ENCODE measurements around the gene STAT1. TPM values are rescaled to one million over a fixed set of nuclear protein-coding genes. Genes with fewer than 3 reads are reported as not detected.
"Not testable (repeated sequence)": the region's sequence is repeated elsewhere in the genome, so short reads cannot be mapped to it uniquely, and the experiment has no call there.

STAT1 gene
- total RNA-seq, 1 experiment from 2014 or later = 37.8 TPM

- DNase-seq (ENCODE audit: low spot score) = no peak
- in situ Hi-C loops (cut with HindIII; ENCODE audit: low sequenced_read_pairs) = no loop called here
Observed at GRCh38 chr2:190972213-190972612, 41.8 kb downstream of the STAT1 start.

GRCh38 chr2:190970873-190971506 is 43.0 kb downstream of the STAT1 start:
- no peak for DNase-seq (ENCODE audit: low spot score)
- in situ Hi-C loops (cut with HindIII; ENCODE audit: low sequenced_read_pairs) = no loop called here

DNA sequence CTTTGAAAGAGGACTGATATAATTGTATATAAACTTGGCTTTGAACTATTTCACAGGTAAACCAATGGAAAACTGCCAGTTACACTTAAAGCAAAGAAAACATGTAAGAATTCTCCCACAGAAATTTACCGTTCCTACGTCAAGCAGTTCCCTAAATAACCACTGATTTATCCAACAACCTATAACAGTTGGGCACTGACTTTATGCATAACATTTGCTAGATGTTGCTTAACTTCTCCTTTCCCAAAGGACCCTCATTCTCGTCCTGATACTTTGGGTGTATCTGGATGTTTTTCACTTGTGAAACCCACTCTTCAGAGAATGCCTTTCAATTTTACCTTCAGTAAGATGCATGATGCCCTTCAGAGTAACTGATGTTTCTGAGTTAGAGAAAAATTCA is 43.8 kb downstream of the STAT1 start:
- in situ Hi-C loops (cut with HindIII; ENCODE audit: low sequenced_read_pairs) = no loop called here
- no peak for DNase-seq (ENCODE audit: low spot score)

DNA sequence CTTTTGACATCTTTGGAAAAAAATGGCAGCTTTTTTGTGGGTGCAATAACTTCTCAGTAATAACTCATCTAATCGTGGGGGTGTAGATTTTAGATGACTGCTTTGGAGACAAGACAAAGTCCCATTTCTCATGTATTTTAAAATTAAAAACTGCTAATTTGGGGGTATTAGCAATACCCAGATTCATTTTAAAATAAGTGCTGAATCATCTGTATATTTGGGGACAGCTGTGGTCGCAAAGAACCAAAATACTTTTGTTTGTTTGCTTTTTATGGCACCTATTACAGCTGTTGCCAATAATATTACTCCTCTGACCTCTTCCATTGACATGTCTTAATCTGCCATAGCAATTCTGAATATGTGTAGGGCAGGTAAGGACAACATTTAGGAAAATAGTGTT is 45.4 kb downstream of the STAT1 start:
- no peak for DNase-seq (ENCODE audit: low spot score)
- in situ Hi-C loops (cut with HindIII; ENCODE audit: low sequenced_read_pairs) = no loop called here

DNA sequence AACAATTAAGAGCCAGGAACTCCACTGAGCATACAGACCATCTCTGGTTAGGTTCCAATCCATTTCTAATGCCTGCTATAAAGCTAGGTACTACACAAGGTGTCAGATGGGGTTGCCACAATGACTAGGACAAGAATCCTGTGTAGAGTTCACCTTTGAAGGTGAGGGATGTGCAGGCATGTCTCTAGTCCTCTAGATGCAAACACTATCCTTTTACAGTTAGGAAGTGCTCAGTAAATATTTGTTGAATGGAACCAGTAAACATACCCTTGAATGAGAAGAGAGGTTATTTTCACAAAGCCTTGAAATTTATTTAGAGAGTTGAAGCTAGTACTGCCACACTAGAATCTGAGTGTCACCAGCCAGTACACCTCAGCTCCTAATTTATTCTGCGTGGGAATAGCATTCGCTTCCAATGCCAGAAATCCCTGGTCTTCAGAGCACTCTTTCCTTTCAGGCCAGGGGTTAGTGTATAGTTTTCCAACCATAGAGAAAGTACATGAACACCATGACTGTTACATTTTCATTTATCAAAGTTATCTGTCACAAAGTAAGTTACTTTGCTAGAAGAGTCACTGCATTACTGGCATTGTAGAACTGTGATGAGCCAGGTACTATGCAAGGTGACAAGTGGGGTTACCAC is 48.3 kb downstream of the STAT1 start:
- in situ Hi-C loops (cut with HindIII; ENCODE audit: low sequenced_read_pairs) = no loop called here
- peak; percentile 24 for DNase-seq (ENCODE audit: low spot score)

DNA sequence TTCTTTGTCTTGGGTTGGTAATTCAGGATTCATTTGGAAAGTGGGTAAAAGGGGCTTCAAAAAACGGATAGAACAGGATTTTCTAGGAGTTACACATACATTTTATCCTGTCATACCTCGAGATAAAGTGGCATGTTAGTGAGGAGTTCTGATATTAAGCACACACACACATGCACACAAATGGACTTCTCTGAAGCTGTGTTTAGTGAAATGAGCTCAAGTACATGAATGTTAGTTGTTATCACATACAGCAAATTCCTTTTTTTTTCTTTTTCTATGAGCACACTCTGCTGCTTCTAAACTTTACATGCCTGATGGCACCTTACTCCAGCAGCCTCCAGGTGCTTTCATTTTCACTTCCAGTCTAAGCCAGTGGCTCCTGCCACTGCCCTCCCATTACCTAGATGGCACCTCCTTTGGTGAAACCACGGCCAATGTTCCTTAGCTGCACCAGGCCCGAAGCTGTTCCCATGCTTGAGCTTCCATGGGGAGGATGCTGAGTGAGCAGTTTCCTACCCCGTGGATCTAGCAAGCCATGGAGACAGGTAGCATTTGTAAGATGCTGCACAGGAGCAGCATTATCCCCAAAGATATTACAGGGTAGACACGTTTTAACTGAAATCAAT is 49.7 kb downstream of the STAT1 start:
- DNase-seq (ENCODE audit: low spot score) = no peak
- in situ Hi-C loops (cut with HindIII; ENCODE audit: low sequenced_read_pairs) = no loop called here

DNA sequence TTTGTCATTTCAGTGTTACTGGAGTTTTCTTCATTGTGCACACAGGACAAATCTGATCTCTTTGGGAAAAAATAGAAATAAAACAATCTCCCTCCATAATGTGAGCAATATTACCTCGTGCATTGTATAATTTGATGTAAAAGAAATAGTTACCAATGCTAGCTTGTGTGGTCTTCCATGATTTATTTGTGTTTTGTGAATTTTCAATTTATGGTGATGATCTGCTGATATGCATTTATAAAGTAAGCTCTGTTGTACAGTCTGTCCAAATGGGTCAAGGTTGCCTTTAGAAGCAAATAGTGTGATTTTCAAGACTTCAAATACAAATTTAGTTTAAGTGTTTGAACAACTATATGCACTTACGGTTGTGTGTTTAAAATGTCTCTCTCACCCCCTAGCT is 50.9 kb downstream of the STAT1 start:
- in situ Hi-C loops (cut with HindIII; ENCODE audit: low sequenced_read_pairs) = no loop called here
- DNase-seq (ENCODE audit: low spot score) = no peak

GRCh38 chr2:190961918-190962487 is 52.0 kb downstream of the STAT1 start:
- no peak for DNase-seq (ENCODE audit: low spot score)
- in situ Hi-C loops (cut with HindIII; ENCODE audit: low sequenced_read_pairs) = no loop called here

- in situ Hi-C loops (cut with HindIII; ENCODE audit: low sequenced_read_pairs); DNase-seq (ENCODE audit: low spot score): not testable (repeated sequence)
Observed at GRCh38 chr2:190961117-190961516, 52.9 kb downstream of the STAT1 start.

DNA sequence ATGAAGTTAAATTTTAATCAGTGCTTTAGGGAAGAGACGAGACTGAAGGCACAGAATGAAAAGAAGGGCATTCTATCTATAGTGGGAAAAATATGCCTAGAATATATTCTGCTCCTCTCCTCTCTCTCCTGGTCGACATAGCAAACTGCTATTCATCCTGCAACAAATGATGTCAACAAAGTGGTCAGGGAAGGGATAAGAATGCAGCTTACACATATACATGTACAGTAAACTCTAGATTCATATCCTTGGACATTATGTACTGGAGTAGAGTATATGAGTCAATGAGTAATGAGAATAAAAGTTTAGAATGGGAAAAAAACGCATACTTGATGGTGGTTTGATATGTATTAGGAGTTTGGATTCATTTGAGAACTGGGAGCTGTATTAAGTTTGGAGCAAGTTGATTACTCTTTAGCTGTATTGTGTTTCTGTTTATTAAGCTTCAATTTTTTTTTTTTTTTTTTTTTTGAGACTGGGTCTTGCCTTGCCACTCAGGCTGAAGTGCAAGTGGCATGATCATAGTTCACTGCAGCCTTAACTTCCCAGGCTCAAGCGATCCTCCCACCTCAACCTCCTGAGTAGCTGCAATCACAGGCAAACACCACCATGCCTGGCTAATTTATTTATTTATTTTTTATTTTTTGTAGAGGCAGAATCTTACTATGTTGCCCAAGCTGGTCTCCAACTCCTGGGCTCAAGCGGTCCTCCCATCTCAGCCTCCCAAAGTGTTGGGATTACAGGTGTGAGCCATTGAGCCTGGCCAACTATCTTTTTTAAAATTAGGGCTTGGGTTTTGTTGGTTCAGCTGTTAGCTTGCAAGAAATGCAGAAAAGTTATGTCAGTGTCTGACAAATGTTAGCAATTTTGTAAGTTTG is 53.8 kb downstream of the STAT1 start:
- DNase-seq (ENCODE audit: low spot score) = no peak
- in situ Hi-C loops (cut with HindIII; ENCODE audit: low sequenced_read_pairs) = no loop called here

DNA sequence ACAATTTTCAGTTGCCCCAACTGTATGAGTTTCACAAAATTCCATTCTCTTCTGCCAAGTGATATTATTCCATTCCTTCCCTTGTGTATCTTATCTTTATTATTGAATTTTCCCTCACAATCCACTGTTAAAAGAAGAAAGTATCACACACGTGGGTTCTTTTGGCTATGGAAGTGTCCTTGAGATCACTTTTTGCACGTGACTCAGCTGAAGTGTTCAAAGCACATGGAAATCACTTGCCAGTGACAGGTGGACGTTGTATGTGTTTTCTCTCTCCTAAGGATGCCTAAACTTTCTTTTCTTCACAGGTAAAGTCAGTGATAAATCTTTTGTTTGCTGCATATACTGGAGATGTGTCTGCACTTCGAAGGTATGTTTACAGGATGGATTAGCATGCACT is 60.7 kb downstream of the STAT1 start:
- no peak for DNase-seq (ENCODE audit: low spot score)
- in situ Hi-C loops (cut with HindIII; ENCODE audit: low sequenced_read_pairs) = no loop called here

DNA sequence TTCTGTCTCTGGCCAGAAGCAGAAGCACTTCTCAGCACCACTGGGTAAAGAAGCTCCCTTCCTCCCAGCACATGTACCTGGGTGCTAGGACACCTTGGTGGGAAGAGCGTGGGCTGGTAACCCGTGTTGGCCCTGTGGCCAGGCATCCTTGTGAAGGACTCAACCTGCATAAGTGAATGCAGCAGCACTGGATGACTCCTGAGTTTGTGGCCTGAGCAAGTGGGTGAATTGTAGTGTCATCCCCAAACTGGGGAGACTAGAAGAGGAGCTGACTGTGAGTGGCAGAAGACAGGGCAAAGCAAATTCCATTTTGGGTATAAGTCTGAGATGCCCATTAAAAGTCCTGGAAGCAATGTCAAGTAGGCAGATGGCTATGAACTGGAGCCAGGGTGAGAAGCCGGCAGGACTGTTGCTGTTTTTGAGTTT is 63.4 kb downstream of the STAT1 start:
- in situ Hi-C loops (cut with HindIII; ENCODE audit: low sequenced_read_pairs) = no loop called here

DNA sequence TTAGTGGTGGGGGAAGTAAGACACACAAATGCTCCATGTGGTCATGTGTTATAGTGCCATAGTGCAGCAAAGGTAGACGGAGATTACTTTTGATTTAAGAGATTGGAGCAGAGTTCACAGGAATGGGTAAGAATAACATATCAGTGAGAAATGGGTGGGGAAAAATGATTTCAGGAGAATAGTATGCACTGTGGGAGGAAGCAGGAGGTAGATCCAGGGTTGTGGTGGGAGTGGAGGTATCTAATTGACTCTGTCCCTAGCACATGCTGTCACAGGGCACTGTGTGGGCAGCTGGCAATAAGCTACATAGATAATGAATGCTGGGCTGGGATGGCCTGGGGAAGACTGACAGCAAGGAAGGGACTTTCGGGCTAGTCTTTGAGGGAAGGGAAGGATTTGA is 65.3 kb downstream of the STAT1 start:
- no peak for DNase-seq (ENCODE audit: low spot score)
- in situ Hi-C loops (cut with HindIII; ENCODE audit: low sequenced_read_pairs) = no loop called here

More for the DNA sequence above, 63.4 kb downstream of the STAT1 start:
- peak; percentile 83 for DNase-seq (ENCODE audit: low spot score)

- peak; percentile 41 for DNase-seq (ENCODE audit: low spot score)
- in situ Hi-C loops (cut with HindIII; ENCODE audit: low sequenced_read_pairs) = no loop called here
Observed at GRCh38 chr2:190947711-190948251, 66.2 kb downstream of the STAT1 start.

DNA sequence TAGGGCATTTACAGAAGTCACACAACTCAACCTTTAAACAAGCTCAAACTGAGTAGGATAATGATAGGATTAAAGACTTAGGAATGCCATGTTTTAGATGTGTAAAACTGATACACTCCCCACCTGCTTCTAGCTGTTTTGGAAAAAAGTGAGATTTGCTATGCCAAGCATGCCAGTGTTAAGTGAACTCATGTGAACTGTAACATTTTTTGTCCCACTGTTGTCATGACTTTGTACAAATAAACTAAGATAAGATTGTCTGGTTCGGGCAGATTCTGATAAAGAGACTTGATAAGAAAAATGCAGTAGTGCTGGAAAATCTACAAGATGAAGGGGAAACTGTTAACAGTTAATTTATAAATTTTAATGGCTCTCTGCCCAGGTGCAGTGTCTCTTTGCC is 66.8 kb downstream of the STAT1 start:
- in situ Hi-C loops (cut with HindIII; ENCODE audit: low sequenced_read_pairs) = no loop called here
- no peak for DNase-seq (ENCODE audit: low spot score)

- in situ Hi-C loops (cut with HindIII; ENCODE audit: low sequenced_read_pairs) = no loop called here
Observed at GRCh38 chr2:190943706-190944105, 70.3 kb downstream of the STAT1 start.

GRCh38 chr2:190942697-190943096 is 71.3 kb downstream of the STAT1 start:
- in situ Hi-C loops (cut with HindIII; ENCODE audit: low sequenced_read_pairs) = no loop called here
- DNase-seq (ENCODE audit: low spot score) = no peak

More at GRCh38 chr2:190943706-190944105, 70.3 kb downstream of the STAT1 start:
- no peak for DNase-seq (ENCODE audit: low spot score)

DNA sequence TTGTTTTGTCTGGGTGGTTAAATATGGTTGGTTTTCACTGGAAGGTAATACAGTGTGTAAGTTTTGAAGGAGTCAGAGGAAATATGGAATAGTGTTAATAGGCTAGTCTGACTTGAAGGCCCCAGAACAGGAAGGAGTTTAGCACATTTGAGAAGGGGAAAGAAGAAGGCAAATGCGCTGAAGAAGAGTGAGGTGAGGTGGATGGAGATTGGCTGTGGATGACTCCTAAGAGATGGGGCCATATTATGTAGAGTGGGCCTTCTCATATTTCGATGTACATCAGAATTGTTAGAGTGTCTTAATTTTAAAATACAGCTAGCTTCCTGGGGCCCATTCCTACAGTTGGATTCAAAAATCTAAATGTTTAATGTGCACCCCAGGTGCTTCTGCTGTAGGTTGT is 72.4 kb downstream of the STAT1 start:
- no peak for DNase-seq (ENCODE audit: low spot score)
- in situ Hi-C loops (cut with HindIII; ENCODE audit: low sequenced_read_pairs) = no loop called here

GRCh38 chr2:190940454-190940853 is 73.5 kb downstream of the STAT1 start:
- in situ Hi-C loops (cut with HindIII; ENCODE audit: low sequenced_read_pairs) = no loop called here
- DNase-seq (ENCODE audit: low spot score) = no peak
